Skin of body (tissue), 2 donors: ENCODE data around the gene TMEM74B. TPM values are rescaled to one million over a fixed set of nuclear protein-coding genes. Genes with fewer than 3 reads are reported as not detected.

ENCODE experiments used
- DNase-seq: peaks from one replicate; lab custom pipeline; 2025; lab: John Stamatoyannopoulos, UW
- total RNA-seq: library from RNA; depleted of rRNA; stranded (reverse); fragments of >200 nt; gene quantifications from one replicate; pipeline ENCODE4 v1.2.3, GENCODE V29; 2014

Gene TMEM74B
- total RNA-seq, 1 donor from 2014 or later: 2.5 TPM

DNA sequence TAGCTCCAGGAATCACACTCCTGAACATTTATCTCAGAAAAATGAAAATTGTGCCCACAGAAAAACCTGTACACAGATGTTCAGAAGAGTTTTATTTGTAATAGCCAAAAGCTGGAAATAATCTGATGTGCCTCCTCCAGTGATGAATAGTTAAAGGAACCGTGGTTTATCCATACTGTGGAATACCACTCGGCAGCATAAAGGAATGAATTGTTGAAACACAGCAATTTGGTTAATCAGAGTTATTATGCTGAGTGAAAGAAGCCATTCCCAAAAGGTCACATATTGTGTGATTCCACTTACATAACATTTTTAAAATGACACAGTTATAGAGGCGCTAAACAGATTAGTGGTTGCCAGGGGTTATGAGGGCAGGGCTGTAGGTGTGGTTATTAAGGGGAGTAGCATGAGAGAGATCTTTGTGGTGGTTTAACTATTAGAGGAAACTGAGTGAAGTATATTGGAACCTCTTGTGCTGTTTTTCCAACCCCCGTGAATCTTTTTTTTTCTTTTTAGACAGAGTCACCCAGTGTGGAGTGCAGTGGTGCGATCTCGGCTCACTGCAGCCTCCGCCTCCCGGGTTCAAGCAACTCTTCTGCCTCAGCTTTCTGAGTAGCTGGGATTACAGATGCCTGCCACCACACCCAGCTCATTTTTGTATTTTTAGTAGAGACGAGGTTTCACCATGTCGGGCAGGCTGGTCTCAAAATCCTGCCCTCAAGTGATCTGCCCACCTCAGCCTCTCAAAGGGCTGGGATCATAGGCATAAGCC is 40.2 kb downstream of the TMEM74B start:
- no peak for DNase-seq

DNA sequence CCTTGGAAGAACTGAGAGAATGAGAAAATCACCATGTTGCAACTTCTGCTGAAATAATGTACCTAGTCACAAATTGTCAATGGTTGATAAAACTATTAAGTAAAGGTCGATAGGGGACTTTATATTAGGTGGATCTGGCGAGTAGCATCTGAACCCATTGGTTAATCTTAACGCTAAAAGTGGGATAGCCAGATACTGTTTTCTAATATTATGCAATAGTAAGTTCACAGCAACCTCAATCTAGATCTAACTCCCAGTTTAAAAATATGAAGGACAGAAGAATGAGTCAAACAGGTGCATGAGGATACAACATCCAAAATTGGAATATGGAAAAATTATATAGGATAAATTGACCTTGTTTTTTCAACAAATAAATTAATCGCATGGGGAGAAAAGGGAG is 47.5 kb downstream of the TMEM74B start:
- no peak for DNase-seq

DNA sequence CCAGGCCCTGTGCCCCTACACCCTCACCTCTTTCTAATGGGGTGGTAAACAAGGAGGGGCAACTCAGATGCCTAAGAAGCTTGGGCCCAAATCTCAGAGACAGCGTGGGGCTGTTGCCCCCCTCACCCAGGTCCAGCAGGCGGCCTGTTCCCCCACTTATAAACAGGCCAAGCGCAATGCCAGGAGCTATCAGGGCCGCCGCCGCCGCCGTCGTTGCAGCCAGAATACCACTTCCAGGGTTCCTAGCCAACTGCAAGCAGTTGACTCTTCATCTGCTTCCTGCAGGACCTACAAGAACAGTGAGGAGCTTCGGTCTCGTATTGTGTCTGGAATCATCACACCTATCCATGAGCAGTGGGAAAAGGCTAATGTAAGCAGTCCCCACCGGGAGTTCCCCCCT is 49.9 kb downstream of the TMEM74B start:
- no peak for DNase-seq

DNA sequence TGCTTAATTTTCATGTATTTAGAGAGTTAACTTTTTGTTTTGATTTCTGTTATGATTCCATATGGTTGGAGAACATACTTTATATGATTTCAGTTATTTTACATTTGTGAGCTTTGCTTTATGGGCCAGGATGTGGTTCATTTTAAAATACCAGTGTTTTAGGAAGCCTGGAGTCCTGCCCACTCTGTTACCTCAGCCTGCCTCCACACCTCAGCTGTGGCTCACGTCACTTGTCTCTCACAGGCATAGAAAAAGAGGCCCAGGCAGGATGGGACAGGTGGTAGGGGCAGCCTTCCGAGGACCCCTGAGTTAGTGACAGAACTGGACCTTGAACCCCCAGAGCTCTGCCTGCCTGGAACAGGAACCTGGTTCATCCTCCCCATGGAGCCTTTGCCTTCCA is 50.4 kb downstream of the TMEM74B start:
- no peak for DNase-seq

DNA sequence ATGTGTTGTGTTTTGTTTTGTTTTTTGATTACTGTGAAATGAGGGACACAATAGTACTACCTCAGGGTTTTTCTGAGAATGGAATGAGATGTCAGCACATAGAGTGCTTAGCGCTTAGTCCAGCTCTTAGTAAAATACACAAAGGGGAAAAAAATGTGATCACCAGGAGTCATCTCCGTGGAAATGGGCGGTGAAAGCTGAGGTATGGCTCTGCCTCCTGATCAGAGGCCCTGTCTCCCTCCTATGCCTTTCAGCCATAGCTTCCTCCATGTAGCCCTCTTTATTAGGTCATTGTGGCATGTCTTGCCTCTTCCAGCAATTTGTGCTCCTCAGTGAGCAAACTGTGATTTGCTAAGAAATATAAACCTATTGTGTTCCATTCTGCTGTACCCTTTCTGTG is 53.4 kb downstream of the TMEM74B start:
- DNase-seq: no peak

DNA sequence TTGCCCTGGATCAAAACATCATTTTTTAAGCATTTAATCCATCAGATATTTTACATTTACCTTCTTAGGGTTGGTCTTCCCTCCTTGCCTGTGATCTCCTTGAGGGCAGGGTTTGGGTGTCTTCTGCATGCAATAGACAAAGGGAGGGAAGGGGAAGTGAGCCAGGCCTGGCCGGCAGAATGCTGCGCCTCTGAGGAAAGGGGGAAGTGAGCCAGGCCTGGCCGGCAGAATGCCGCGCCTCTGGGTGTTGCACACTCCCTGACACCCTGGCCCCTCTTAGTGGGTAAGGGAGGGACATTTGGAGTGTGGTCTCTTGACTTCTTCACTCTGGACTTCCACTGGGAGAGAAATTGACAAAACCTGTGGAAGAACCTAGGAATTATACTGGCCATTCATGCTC is 53.9 kb downstream of the TMEM74B start:
- DNase-seq: no peak

Other genes starting within 250 kb of the TMEM74B start
- gene RSPO4, start 182.7 kb downstream of the TMEM74B start, total RNA-seq: 1.1 TPM
- gene PSMF1, start 66.4 kb downstream of the TMEM74B start, total RNA-seq: 25.2 TPM
- gene C20orf202, start 18.5 kb upstream of the TMEM74B start, total RNA-seq: 0.69 TPM
- gene RAD21L1, start 41.1 kb upstream of the TMEM74B start, total RNA-seq: not detected
- gene SNPH, start 81.3 kb upstream of the TMEM74B start, total RNA-seq: 1.2 TPM
- 9.4 TPM for gene SDCBP2, start 144.2 kb upstream of the TMEM74B start, total RNA-seq
- gene FKBP1A, start 208.1 kb upstream of the TMEM74B start, total RNA-seq: 102 TPM